Thyroid gland (tissue), 4 donors: ENCODE measurements around the gene MYCL.

Experiments
- POLR2A ChIP-seq, 2 donors: fragments of 450-650 bp; IDR thresholded peaks; one replicate each; pipeline ENCODE4 v1.6.1; 2017; ENCODE audit warnings: antibody characterized with exemption in 2 of 2, mild to moderate bottlenecking in 2 of 2, moderate library complexity in 1 of 2
- TF ChIP-seq, protein P1 (sequence below), 6 experiments: fragments of 200-600 bp in 3 of 6; fragments of 450-650 bp in 3 of 6; sonication (generic) in 3 of 6; IDR thresholded peaks; one replicate each; pipeline ENCODE4 v1.5.1; 2016 to 2019; ENCODE audit warnings: antibody characterized with exemption in 6 of 6, mild to moderate bottlenecking in 2 of 6, inconsistent platforms in 1 of 6, moderate library complexity in 1 of 6

DNA sequence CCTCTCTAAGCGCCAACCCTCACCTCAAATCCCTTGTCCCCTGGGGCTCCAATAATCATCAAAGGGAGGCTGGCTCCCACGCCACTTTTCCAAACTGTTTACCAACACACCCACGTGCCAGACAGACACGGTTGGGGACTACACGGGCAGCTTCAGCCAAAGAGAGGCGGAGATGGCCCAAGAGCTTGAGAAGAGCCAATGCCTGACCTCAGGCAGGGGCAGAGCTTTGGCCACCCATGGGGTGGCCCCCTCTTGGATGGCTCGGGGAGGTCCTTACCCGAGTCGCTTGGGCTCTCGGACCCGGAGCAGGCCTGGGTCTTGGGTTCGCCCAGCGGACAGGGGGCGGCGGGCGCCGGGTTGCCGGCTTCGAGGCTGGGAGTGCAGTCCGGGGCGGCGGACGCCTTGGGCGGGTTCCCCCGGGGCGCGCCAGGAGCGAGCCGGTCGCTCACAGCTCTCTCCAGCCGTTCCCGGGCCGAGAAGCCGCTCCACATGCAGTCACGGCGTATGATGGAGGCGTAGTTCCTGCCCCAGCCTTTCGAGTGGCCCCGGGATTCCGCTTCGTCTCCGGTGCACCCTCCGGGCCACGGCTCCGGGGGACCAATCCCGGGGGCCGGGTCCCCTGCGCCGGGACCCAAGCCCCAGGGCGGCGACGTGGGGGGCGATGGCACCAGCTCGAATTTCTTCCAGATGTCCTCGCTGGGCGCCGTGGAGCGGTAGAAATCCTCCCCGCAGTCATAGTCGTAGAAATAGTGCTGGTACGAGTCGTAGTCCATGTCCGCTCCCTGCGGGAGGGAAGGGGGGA, 854 bp downstream of the MYCL start:
- TF ChIP-seq, protein P1, sequence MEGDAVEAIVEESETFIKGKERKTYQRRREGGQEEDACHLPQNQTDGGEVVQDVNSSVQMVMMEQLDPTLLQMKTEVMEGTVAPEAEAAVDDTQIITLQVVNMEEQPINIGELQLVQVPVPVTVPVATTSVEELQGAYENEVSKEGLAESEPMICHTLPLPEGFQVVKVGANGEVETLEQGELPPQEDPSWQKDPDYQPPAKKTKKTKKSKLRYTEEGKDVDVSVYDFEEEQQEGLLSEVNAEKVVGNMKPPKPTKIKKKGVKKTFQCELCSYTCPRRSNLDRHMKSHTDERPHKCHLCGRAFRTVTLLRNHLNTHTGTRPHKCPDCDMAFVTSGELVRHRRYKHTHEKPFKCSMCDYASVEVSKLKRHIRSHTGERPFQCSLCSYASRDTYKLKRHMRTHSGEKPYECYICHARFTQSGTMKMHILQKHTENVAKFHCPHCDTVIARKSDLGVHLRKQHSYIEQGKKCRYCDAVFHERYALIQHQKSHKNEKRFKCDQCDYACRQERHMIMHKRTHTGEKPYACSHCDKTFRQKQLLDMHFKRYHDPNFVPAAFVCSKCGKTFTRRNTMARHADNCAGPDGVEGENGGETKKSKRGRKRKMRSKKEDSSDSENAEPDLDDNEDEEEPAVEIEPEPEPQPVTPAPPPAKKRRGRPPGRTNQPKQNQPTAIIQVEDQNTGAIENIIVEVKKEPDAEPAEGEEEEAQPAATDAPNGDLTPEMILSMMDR (IDR thresholded peaks at IDR 0.05), result no peak
- TF ChIP-seq POLR2A (IDR thresholded peaks at IDR 0.05), result peak in 1 of 2 donors; percentile 17
